DMS53 treated with DMSO at 0.1 percent for 48 hours (cell line): ENCODE results near the gene VCY.
"Not testable (repeated sequence)": the region's sequence is repeated elsewhere in the genome, so short reads cannot be mapped to it uniquely, and the experiment has no call there.

Experiments used
- DNase-seq: peaks from one replicate; lab custom pipeline; 2025; ENCODE audit not compliant: unreplicated experiment; lab: John Stamatoyannopoulos, UW

Gene VCY

GRCh38 chrY:13986373-13986772, at the start of gene VCY:
Gene VCY, minus strand, starts transcription at chrY:13986473. Its CDS starts 33 bp downstream, at chrY:13986440.
- not testable (repeated sequence) for DNase-seq

- not testable (repeated sequence) for DNase-seq
Observed at GRCh38 chrY:14030395-14030794, 44.1 kb upstream of the VCY start.

- DNase-seq = not testable (repeated sequence)
Observed at GRCh38 chrY:14011916-14012315, 25.6 kb upstream of the VCY start.

- DNase-seq = not testable (repeated sequence)
Observed at GRCh38 chrY:13942406-13942805, 43.9 kb downstream of the VCY start.
